Suprapubic skin (tissue), 4 donors: ENCODE measurements around the gene FKBP5. TPM values are rescaled to one million over a fixed set of nuclear protein-coding genes. Genes with fewer than 3 reads are reported as not detected.
A peak's percentile ranks its signal among the peaks of the same experiment; 100 is the strongest.

Experiments used
- DNase-seq, 2 donors: peaks; one replicate each; pipeline ENCODE4 v3.0.0-alpha.2; 2019; ENCODE audit warnings: low spot score in 2 of 2
- H3K27ac ChIP-seq: fragments of 200-600 bp; sonication (generic); one replicate; pipeline ENCODE4 v1.5.1; 2019
- H3K27me3 ChIP-seq: fragments of 200-600 bp; sonication (generic); one replicate; pipeline ENCODE4 v1.5.1; 2019
- H3K36me3 ChIP-seq: fragments of 200-600 bp; sonication (generic); one replicate; pipeline ENCODE4 v1.5.1; 2019
- H3K4me1 ChIP-seq: fragments of 200-600 bp; sonication (generic); one replicate; pipeline ENCODE4 v1.5.1; 2019
- H3K4me3 ChIP-seq: fragments of 200-600 bp; sonication (generic); one replicate; pipeline ENCODE4 v1.5.1; 2019; ENCODE audit warnings: mild to moderate bottlenecking
- H3K9me3 ChIP-seq: fragments of 200-600 bp; sonication (generic); one replicate; pipeline ENCODE4 v1.5.1; 2019
- CTCF ChIP-seq, 2 donors: fragments of 200-600 bp in 1 of 2; fragments of 450-650 bp in 1 of 2; sonication (generic) in 1 of 2; IDR thresholded peaks; one replicate each; pipeline ENCODE4 v1.5.1; 2016 to 2019; ENCODE audit warnings: antibody characterized with exemption in 2 of 2, mild to moderate bottlenecking in 1 of 2, moderate library complexity in 1 of 2
- EP300 ChIP-seq: sonication (generic); formaldehyde crosslinking; IDR thresholded peaks from one replicate; pipeline ENCODE4 v1.6.1; 2017; ENCODE audit warnings: antibody characterized with exemption
- POLR2A ChIP-seq, 2 donors: fragments of 450-650 bp; IDR thresholded peaks; one replicate each; pipeline ENCODE4 v1.6.1; 2017; ENCODE audit warnings: antibody characterized with exemption in 2 of 2, mild to moderate bottlenecking in 2 of 2, moderate library complexity in 2 of 2
- POLR2AphosphoS5 ChIP-seq, 3 donors: sonication (generic); formaldehyde crosslinking; IDR thresholded peaks; one replicate each; pipeline ENCODE4 v1.6.1; 2017; ENCODE audit warnings: antibody characterized with exemption in 3 of 3
- WGBS: methylation state at CpG from one replicate; pipeline ENCODE4 v1.1.5; 2018; 5-methylcytosine and 5-hydroxymethylcytosine counted together
- total RNA-seq, 4 donors: library from RNA; depleted of rRNA; stranded (reverse); fragments of >200 nt; gene quantifications; one replicate each; pipeline ENCODE4 v1.1.0, GENCODE V29; 2016

Gene FKBP5
- total RNA-seq, 4 donors from 2014 or later: 198 to 321 (median 244) TPM

- H3K4me3 ChIP-seq: no peak overlapping the region
- H3K4me1 ChIP-seq: peaks cover 64% of the 10 kb centered on the region
- TF ChIP-seq CTCF (IDR thresholded peaks at IDR 0.05): no peak
- no peak for TF ChIP-seq POLR2A (IDR thresholded peaks at IDR 0.05)
- no peak for TF ChIP-seq POLR2AphosphoS5 (IDR thresholded peaks at IDR 0.05)
- TF ChIP-seq EP300: no peak
- DNase-seq: no peak
- no peaks in the 10 kb centered on the region for H3K9me3 ChIP-seq
- H3K27ac ChIP-seq: peak overlapping the region; percentile 53
- H3K36me3 ChIP-seq: peaks cover 31% of the 10 kb centered on the region
- 75% methylated on average over 6 of the region's 6 CpGs for WGBS
- H3K27me3 ChIP-seq: no peaks in the 10 kb centered on the region
These were observed 83.1 kb downstream of the FKBP5 start for GRCh38 chr6:35605600-35605999.

GRCh38 chr6:35603326-35604202, 85.2 kb downstream of the FKBP5 start:
- peak overlapping the region; percentile 99 for H3K27ac ChIP-seq
- H3K9me3 ChIP-seq: no peaks in the 10 kb centered on the region
- TF ChIP-seq POLR2A (IDR thresholded peaks at IDR 0.05) (no peak), CTCF (IDR thresholded peaks at IDR 0.05) (no peak), EP300 (no peak), POLR2AphosphoS5 (IDR thresholded peaks at IDR 0.05) (no peak)
- no peak for DNase-seq
- no peak overlapping the region for H3K4me3 ChIP-seq
- peaks cover 84% of the 10 kb centered on the region for H3K4me1 ChIP-seq
- peaks cover 14% of the 10 kb centered on the region for H3K36me3 ChIP-seq
- H3K27me3 ChIP-seq: no peaks in the 10 kb centered on the region
- WGBS: 86% methylated on average over 9 of the region's 9 CpGs

- TF ChIP-seq POLR2AphosphoS5 (IDR thresholded peaks at IDR 0.05) (peak in 2 of 3 donors; percentile 39 to 58), CTCF (IDR thresholded peaks at IDR 0.05) (no peak), EP300 (no peak), POLR2A (IDR thresholded peaks at IDR 0.05) (peak in 1 of 2 donors; percentile 25)
- Histone ChIP-seq H3K36me3 (peaks cover 3% of the 10 kb centered on the region), H3K4me3 (peak overlapping the region; percentile 17), H3K9me3 (no peaks in the 10 kb centered on the region), H3K27me3 (no peaks in the 10 kb centered on the region), H3K4me1 (peaks cover 97% of the 10 kb centered on the region), H3K27ac (peak overlapping the region; percentile 99)
- no peak for DNase-seq
- WGBS: 23% methylated on average over 6 of the region's 6 CpGs
These were observed 86.4 kb downstream of the FKBP5 start for GRCh38 chr6:35602133-35602946.

- Histone ChIP-seq H3K4me1 (peaks cover 97% of the 10 kb centered on the region), H3K4me3 (peak overlapping the region; percentile 21), H3K27me3 (no peaks in the 10 kb centered on the region), H3K36me3 (peaks cover 7% of the 10 kb centered on the region), H3K9me3 (no peaks in the 10 kb centered on the region), H3K27ac (peak overlapping the region; percentile 99)
- peak in 1 of 2 donors; percentile 83 for DNase-seq
- TF ChIP-seq EP300: peak; percentile 99
- TF ChIP-seq CTCF (IDR thresholded peaks at IDR 0.05): no peak
- TF ChIP-seq POLR2AphosphoS5 (IDR thresholded peaks at IDR 0.05): peak; percentile 87 to 100 (median 96)
- 3% methylated on average over 8 of the region's 8 CpGs for WGBS
These were observed 87.2 kb downstream of the FKBP5 start for GRCh38 chr6:35601331-35602132.
